Measurements from ENCODE around the gene INTS13.

DNA sequence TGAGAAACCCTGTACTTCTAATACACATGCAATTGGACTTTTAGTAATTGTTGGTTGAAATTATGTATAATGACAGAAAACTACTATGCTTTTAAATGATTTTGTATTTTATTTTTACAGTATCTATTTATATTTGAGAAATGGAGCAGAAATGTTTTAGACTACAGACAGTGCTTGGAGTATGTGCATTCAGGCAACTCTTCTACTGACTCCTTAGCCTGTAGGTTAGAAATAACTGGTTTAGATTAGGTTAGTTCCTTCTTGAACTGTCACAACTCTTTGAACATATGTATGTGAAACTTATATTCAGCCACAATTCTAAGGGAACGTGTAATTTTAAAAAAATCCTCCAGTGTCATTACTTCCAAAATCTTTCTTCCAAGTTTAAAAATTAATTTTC is 2.2 kb upstream of the INTS13 start:
- TF ChIP-seq POLR2A (IDR thresholded peaks at IDR 0.05; ENCODE audit: low read depth, low read length) (no peak), POLR2AphosphoS5 (IDR thresholded peaks at IDR 0.05; ENCODE audit: low read depth, low read length) (no peak), PAX5 (IDR thresholded peaks at IDR 0.05; ENCODE audit: insufficient read depth, low read length, severe bottlenecking) (no peak)
